ENCODE results near the gene IL37. TPM values are rescaled to one million over a fixed set of nuclear protein-coding genes. Genes with fewer than 3 reads are reported as not detected.

The IL37 gene
- total RNA-seq, 1 donor from 2014 or later: not detected

- no peak for DNase-seq (ENCODE audit: low spot score)
- H3K4me1 Mint-ChIP-seq (ENCODE audit: unreplicated experiment): peaks cover 11% of the 10 kb centered on the region
- peaks cover 6% of the 10 kb centered on the region for H3K27me3 Mint-ChIP-seq (ENCODE audit: unreplicated experiment)
- H3K36me3 Mint-ChIP-seq (ENCODE audit: low read depth, unreplicated experiment): peaks cover 5% of the 10 kb centered on the region
- no peak overlapping the region for H3K4me3 Mint-ChIP-seq (ENCODE audit: unreplicated experiment)
- TF ChIP-seq, protein P1, sequence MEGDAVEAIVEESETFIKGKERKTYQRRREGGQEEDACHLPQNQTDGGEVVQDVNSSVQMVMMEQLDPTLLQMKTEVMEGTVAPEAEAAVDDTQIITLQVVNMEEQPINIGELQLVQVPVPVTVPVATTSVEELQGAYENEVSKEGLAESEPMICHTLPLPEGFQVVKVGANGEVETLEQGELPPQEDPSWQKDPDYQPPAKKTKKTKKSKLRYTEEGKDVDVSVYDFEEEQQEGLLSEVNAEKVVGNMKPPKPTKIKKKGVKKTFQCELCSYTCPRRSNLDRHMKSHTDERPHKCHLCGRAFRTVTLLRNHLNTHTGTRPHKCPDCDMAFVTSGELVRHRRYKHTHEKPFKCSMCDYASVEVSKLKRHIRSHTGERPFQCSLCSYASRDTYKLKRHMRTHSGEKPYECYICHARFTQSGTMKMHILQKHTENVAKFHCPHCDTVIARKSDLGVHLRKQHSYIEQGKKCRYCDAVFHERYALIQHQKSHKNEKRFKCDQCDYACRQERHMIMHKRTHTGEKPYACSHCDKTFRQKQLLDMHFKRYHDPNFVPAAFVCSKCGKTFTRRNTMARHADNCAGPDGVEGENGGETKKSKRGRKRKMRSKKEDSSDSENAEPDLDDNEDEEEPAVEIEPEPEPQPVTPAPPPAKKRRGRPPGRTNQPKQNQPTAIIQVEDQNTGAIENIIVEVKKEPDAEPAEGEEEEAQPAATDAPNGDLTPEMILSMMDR (IDR thresholded peaks at IDR 0.05; ENCODE audit: unreplicated experiment): no peak
- H3K27ac Mint-ChIP-seq (ENCODE audit: unreplicated experiment): no peak overlapping the region
- H3K9me3 Mint-ChIP-seq (ENCODE audit: unreplicated experiment): no peaks in the 10 kb centered on the region
These were observed 33.5 kb upstream of the IL37 start for GRCh38 chr2:112877423-112877822.

DNA sequence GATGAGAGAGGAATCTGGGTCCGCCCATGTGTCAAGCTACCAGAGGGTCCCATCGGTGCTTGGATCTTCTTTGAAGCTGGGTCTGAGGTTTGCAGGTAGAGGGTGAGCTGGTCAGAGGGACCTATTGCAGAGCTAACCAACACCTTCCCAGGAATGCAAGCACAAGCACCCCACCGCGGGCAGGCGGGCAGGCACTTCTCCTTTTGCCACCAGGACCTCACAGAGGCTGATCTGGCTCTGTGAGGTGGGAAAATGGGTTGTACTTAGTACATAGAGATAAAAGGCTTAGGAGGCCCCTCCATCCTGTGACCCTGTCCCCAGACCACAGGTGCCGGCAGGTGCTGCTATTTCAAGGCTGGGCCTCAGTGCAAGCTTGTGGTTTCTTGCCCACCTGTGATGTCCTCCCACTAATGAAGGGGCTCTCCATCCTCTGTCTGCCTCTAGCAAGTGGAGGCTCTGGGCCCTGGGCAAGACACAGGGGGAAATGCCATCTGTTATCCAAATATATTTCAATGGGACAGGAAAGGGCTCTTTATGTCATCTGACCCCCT is 31.4 kb upstream of the IL37 start:
- H3K27ac Mint-ChIP-seq (ENCODE audit: unreplicated experiment): no peak overlapping the region

GRCh38 chr2:112880091-112880531 is 30.9 kb upstream of the IL37 start:
- no peak overlapping the region for H3K4me3 Mint-ChIP-seq (ENCODE audit: unreplicated experiment)
- H3K36me3 Mint-ChIP-seq (ENCODE audit: low read depth, unreplicated experiment): peaks cover 5% of the 10 kb centered on the region
- H3K27me3 Mint-ChIP-seq (ENCODE audit: unreplicated experiment): peaks cover 6% of the 10 kb centered on the region
- DNase-seq (ENCODE audit: low spot score): no peak
- no peak overlapping the region for H3K27ac Mint-ChIP-seq (ENCODE audit: unreplicated experiment)
- H3K9me3 Mint-ChIP-seq (ENCODE audit: unreplicated experiment): no peaks in the 10 kb centered on the region
- peaks cover 11% of the 10 kb centered on the region for H3K4me1 Mint-ChIP-seq (ENCODE audit: unreplicated experiment)
- TF ChIP-seq, protein P1 (IDR thresholded peaks at IDR 0.05; ENCODE audit: unreplicated experiment): no peak

More for the DNA sequence above, 31.4 kb upstream of the IL37 start:
- DNase-seq (ENCODE audit: low spot score): no peak
- peaks cover 11% of the 10 kb centered on the region for H3K4me1 Mint-ChIP-seq (ENCODE audit: unreplicated experiment)
- H3K36me3 Mint-ChIP-seq (ENCODE audit: low read depth, unreplicated experiment): peaks cover 5% of the 10 kb centered on the region
- TF ChIP-seq, protein P1 (IDR thresholded peaks at IDR 0.05; ENCODE audit: unreplicated experiment): no peak
- H3K27me3 Mint-ChIP-seq (ENCODE audit: unreplicated experiment): peaks cover 6% of the 10 kb centered on the region
- no peak overlapping the region for H3K4me3 Mint-ChIP-seq (ENCODE audit: unreplicated experiment)
- no peaks in the 10 kb centered on the region for H3K9me3 Mint-ChIP-seq (ENCODE audit: unreplicated experiment)

DNA sequence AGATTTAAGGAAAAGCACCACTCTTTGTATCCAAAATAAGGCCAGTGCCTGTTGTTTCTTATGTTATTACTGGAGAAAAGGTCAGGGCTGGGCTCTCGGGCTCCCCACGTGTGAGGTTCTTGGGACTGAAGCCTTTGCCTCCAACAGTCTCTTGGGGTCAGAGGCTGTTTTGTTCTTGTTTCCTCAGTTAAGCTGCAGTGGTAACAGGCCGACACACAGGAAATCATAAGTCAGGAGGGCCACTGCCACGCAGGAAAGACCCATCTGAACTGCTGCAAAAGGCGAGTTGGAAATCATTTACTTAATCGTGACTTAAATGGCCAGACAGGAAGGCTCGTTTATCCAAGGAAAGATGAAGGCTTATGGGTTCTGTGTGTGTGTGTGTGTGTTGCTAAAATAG is 30.3 kb upstream of the IL37 start:
- TF ChIP-seq, protein P1 (IDR thresholded peaks at IDR 0.05; ENCODE audit: unreplicated experiment): no peak
- H3K36me3 Mint-ChIP-seq (ENCODE audit: low read depth, unreplicated experiment): peaks cover 5% of the 10 kb centered on the region
- no peaks in the 10 kb centered on the region for H3K9me3 Mint-ChIP-seq (ENCODE audit: unreplicated experiment)
- no peak for DNase-seq (ENCODE audit: low spot score)
- peaks cover 11% of the 10 kb centered on the region for H3K4me1 Mint-ChIP-seq (ENCODE audit: unreplicated experiment)
- no peak overlapping the region for H3K4me3 Mint-ChIP-seq (ENCODE audit: unreplicated experiment)
- peaks cover 6% of the 10 kb centered on the region for H3K27me3 Mint-ChIP-seq (ENCODE audit: unreplicated experiment)
- H3K27ac Mint-ChIP-seq (ENCODE audit: unreplicated experiment): no peak overlapping the region

GRCh38 chr2:112881217-112881985 is 29.6 kb upstream of the IL37 start:
- TF ChIP-seq, protein P1 (IDR thresholded peaks at IDR 0.05; ENCODE audit: unreplicated experiment): no peak
- Mint-ChIP-seq H3K27ac (ENCODE audit: unreplicated experiment) (no peak overlapping the region), H3K9me3 (ENCODE audit: unreplicated experiment) (no peaks in the 10 kb centered on the region), H3K27me3 (ENCODE audit: unreplicated experiment) (peaks cover 6% of the 10 kb centered on the region), H3K4me1 (ENCODE audit: unreplicated experiment) (peaks cover 11% of the 10 kb centered on the region), H3K4me3 (ENCODE audit: unreplicated experiment) (no peak overlapping the region), H3K36me3 (ENCODE audit: low read depth, unreplicated experiment) (peaks cover 5% of the 10 kb centered on the region)
- no peak for DNase-seq (ENCODE audit: low spot score)

All from endothelial cell (in vitro differentiated cells).